Femur (tissue), 1 donor: ENCODE results near the gene FGFRL1.

ENCODE experiments used
- DNase-seq: peaks from one replicate; pipeline ENCODE4 v3.0.0-alpha.2; 2017

FGFRL1 gene

GRCh38 chr4:1055721-1056590 lies 44.5 kb downstream of the FGFRL1 start:
- DNase-seq: peak; percentile 61

- DNase-seq: peak; percentile 14
These were observed 45.4 kb downstream of the FGFRL1 start for GRCh38 chr4:1056671-1057402.

- no peak for DNase-seq
These were observed 45.9 kb downstream of the FGFRL1 start for GRCh38 chr4:1057403-1057745.

- peak; percentile 8 for DNase-seq
These were observed 47.0 kb downstream of the FGFRL1 start for GRCh38 chr4:1058198-1058996.

GRCh38 chr4:1058997-1059665 lies 47.7 kb downstream of the FGFRL1 start:
- peak; percentile 14 for DNase-seq

- DNase-seq: no peak
These were observed 48.7 kb downstream of the FGFRL1 start for GRCh38 chr4:1060121-1060520.

- DNase-seq: peak; percentile 17
These were observed 49.2 kb downstream of the FGFRL1 start for GRCh38 chr4:1060621-1061020.

GRCh38 chr4:1061056-1061700 lies 49.8 kb downstream of the FGFRL1 start:
- DNase-seq: peak; percentile 20

- no peak for DNase-seq
These were observed 50.3 kb downstream of the FGFRL1 start for GRCh38 chr4:1061760-1062159.

GRCh38 chr4:1062419-1062818 lies 51.0 kb downstream of the FGFRL1 start:
- DNase-seq: no peak

- no peak for DNase-seq
These were observed 54.3 kb downstream of the FGFRL1 start for GRCh38 chr4:1065732-1066131.

GRCh38 chr4:1069394-1069793 lies 58.0 kb downstream of the FGFRL1 start:
- no peak for DNase-seq

GRCh38 chr4:1072830-1073446 lies 61.5 kb downstream of the FGFRL1 start:
- no peak for DNase-seq

GRCh38 chr4:1074077-1074476 lies 62.7 kb downstream of the FGFRL1 start:
- DNase-seq: no peak

GRCh38 chr4:1075225-1075624 lies 63.8 kb downstream of the FGFRL1 start:
- DNase-seq: no peak

- DNase-seq: no peak
These were observed 64.6 kb downstream of the FGFRL1 start for GRCh38 chr4:1075809-1076699.
